DMS 273 (cell line): ENCODE measurements around the gene MSH5.

ENCODE experiments used
- DNase-seq: peaks from one replicate; lab custom pipeline; 2025; ENCODE audit not compliant: unreplicated experiment; lab: John Stamatoyannopoulos, UW

Gene MSH5

GRCh38 chr6:31712296-31712695 lies 27.5 kb upstream of the MSH5 start:
- DNase-seq, result peak; percentile 40

- no peak for DNase-seq
These were observed 26.3 kb upstream of the MSH5 start for GRCh38 chr6:31713465-31713864.

GRCh38 chr6:31713991-31714684 lies 25.7 kb upstream of the MSH5 start:
- DNase-seq, result no peak

GRCh38 chr6:31715022-31715958 lies 24.5 kb upstream of the MSH5 start, which contains the start of gene LY6G6D:
TSS of gene LY6G6D (plus strand) at chr6:31715348. CDS start at chr6:31715356, 8 bp downstream.
- peak; percentile 68 for DNase-seq

GRCh38 chr6:31717499-31718222 lies 22.1 kb upstream of the MSH5 start:
- no peak for DNase-seq

- no peak for DNase-seq
These were observed 21.5 kb upstream of the MSH5 start for GRCh38 chr6:31718265-31718664.

GRCh38 chr6:31719001-31719400 lies 20.8 kb upstream of the MSH5 start:
- DNase-seq, result no peak

GRCh38 chr6:31720196-31720770 lies 19.5 kb upstream of the MSH5 start:
- DNase-seq, result no peak

- DNase-seq, result no peak
These were observed 18.3 kb upstream of the MSH5 start, which contains the start of gene LY6G6C for GRCh38 chr6:31721351-31722020. TSS of gene LY6G6C (minus strand) at chr6:31721746. CDS start at chr6:31721679, 67 bp downstream.

GRCh38 chr6:31722173-31722572 lies 17.6 kb upstream of the MSH5 start:
- no peak for DNase-seq

- DNase-seq, result no peak
These were observed 16.4 kb upstream of the MSH5 start, which contains the start of gene MPIG6B for GRCh38 chr6:31723245-31723979. TSS of gene MPIG6B (plus strand) at chr6:31723373. CDS start at chr6:31723384, 11 bp downstream.

- DNase-seq, result no peak
These were observed 15.7 kb upstream of the MSH5 start for GRCh38 chr6:31723980-31724691.

- DNase-seq, result no peak
These were observed 14.1 kb upstream of the MSH5 start for GRCh38 chr6:31725502-31726350.

GRCh38 chr6:31727034-31727716 lies 12.6 kb upstream of the MSH5 start:
- DNase-seq, result no peak

- no peak for DNase-seq
These were observed 11.8 kb upstream of the MSH5 start for GRCh38 chr6:31727717-31728671.

- DNase-seq, result no peak
These were observed 10.9 kb upstream of the MSH5 start, which contains the start of gene DDAH2 for GRCh38 chr6:31728767-31729514. TSS of gene DDAH2 (minus strand) at chr6:31729299. CDS start at chr6:31729161, 138 bp downstream.
